ENCODE results near the gene COTL1. TPM values are rescaled to one million over a fixed set of nuclear protein-coding genes. Genes with fewer than 3 reads are reported as not detected.
A peak's percentile ranks its signal among the peaks of the same experiment; 100 is the strongest.

The COTL1 gene
- total and polyA plus RNA-seq, 12 donors, result 6.4 to 72.9 (median 9.7) TPM

GRCh38 chr16:84532291-84532724 is 85.6 kb downstream of the COTL1 start:
- Histone ChIP-seq H3K4me3 (no peak overlapping the region), H3K27me3 (no peaks in the 10 kb centered on the region), H3K27ac (peak overlapping the region; percentile 24 to 86 (median 68)), H3K9me3 (peaks cover 0 to 10% (median 0%) of the 10 kb centered on the region in 11 donors), H3K36me3 (no peaks in the 10 kb centered on the region), H3K4me1 (peaks cover 12 to 53% (median 34%) of the 10 kb centered on the region in 9 donors)
- DNase-seq (peak; percentile 56 to 62), ATAC-seq (peak; percentile 80 to 92 (median 90))
- intact Hi-C loops (cut with DNase I), result no loop called here
- TF ChIP-seq CTCF (IDR thresholded peaks at IDR 0.05), result no peak
- 24 to 36% methylated on average over 10 of the region's 10 CpGs for WGBS, 2 donors

GRCh38 chr16:84531671-84532111 is 86.2 kb downstream of the COTL1 start:
- Histone ChIP-seq H3K27me3 (no peaks in the 10 kb centered on the region), H3K9me3 (peaks cover 0 to 10% (median 0%) of the 10 kb centered on the region in 11 donors), H3K27ac (peak overlapping the region in 8 of 10 donors; percentile 27 to 86 (median 76)), H3K4me3 (no peak overlapping the region), H3K36me3 (no peaks in the 10 kb centered on the region), H3K4me1 (peaks cover 12 to 59% (median 38%) of the 10 kb centered on the region in 9 donors)
- intact Hi-C loops (cut with DNase I), result no loop called here
- WGBS, 2 donors, result 73 to 80% methylated on average over 9 of the region's 9 CpGs
- ATAC-seq (no peak), DNase-seq (no peak)
- TF ChIP-seq CTCF (IDR thresholded peaks at IDR 0.05), result no peak

- 93 to 97% methylated on average over 5 of the region's 5 CpGs for WGBS, 2 donors
- peaks cover 12 to 66% (median 44%) of the 10 kb centered on the region in 9 donors for H3K4me1 ChIP-seq
- H3K27me3 ChIP-seq, result no peaks in the 10 kb centered on the region
- no peak overlapping the region for H3K4me3 ChIP-seq
- no peak overlapping the region for H3K27ac ChIP-seq
- no peak for TF ChIP-seq CTCF (IDR thresholded peaks at IDR 0.05)
- H3K9me3 ChIP-seq, result peaks cover 0 to 10% (median 0%) of the 10 kb centered on the region in 11 donors
- H3K36me3 ChIP-seq, result no peaks in the 10 kb centered on the region
- no peak for ATAC-seq
- intact Hi-C loops (cut with DNase I), result no loop called here
- no peak for DNase-seq
Observed at GRCh38 chr16:84530590-84530989, 87.3 kb downstream of the COTL1 start.

- Histone ChIP-seq H3K36me3 (no peaks in the 10 kb centered on the region), H3K4me1 (peaks cover 12 to 64% (median 44%) of the 10 kb centered on the region in 9 donors), H3K27me3 (no peaks in the 10 kb centered on the region), H3K9me3 (peaks cover 0 to 10% (median 0%) of the 10 kb centered on the region in 11 donors), H3K27ac (no peak overlapping the region), H3K4me3 (no peak overlapping the region)
- WGBS, 2 donors, result 96% methylated on average over 3 of the region's 3 CpGs
- TF ChIP-seq CTCF (IDR thresholded peaks at IDR 0.05), result no peak
- intact Hi-C loops (cut with DNase I), result loop anchor here in 1 of 10 donors (5.0 kb wide), 1 partner anchor 88 kb away; the partner anchor contains the start of gene COTL1
- DNase-seq (no peak), ATAC-seq (no peak)
Observed at GRCh38 chr16:84529607-84530006, 88.3 kb downstream of the COTL1 start.

All from heart right ventricle (tissue), 16 donors.